ENCODE data around the gene PIP4P1.

PIP4P1 gene

GRCh38 chr14:20435582-20436362 is 25.5 kb downstream of the PIP4P1 start, which contains the start of gene KLHL33:
Gene KLHL33 (minus strand): TSS chr14:20436166. CDS start chr14:20435811, 355 bp downstream.
- no peak for DNase-seq (ENCODE audit: low spot score)

- peak; percentile 97 for DNase-seq (ENCODE audit: low spot score)
Measured at GRCh38 chr14:20434701-20435581, 26.3 kb downstream of the PIP4P1 start.

GRCh38 chr14:20429801-20430669 is 31.2 kb downstream of the PIP4P1 start:
- peak; percentile 97 for DNase-seq (ENCODE audit: low spot score)

GRCh38 chr14:20428802-20429201 is 32.4 kb downstream of the PIP4P1 start:
- DNase-seq (ENCODE audit: low spot score) = peak; percentile 30

GRCh38 chr14:20428010-20428365 is 33.2 kb downstream of the PIP4P1 start:
- DNase-seq (ENCODE audit: low spot score) = no peak

GRCh38 chr14:20427231-20428009 is 33.8 kb downstream of the PIP4P1 start:
- no peak for DNase-seq (ENCODE audit: low spot score)

GRCh38 chr14:20424851-20425250 is 36.4 kb downstream of the PIP4P1 start:
- DNase-seq (ENCODE audit: low spot score) = no peak

- no peak for DNase-seq (ENCODE audit: low spot score)
Measured at GRCh38 chr14:20422886-20423285, 38.3 kb downstream of the PIP4P1 start.

- no peak for DNase-seq (ENCODE audit: low spot score)
Measured at GRCh38 chr14:20421267-20421666, 40.0 kb downstream of the PIP4P1 start.

GRCh38 chr14:20419419-20419818 is 41.8 kb downstream of the PIP4P1 start:
- DNase-seq (ENCODE audit: low spot score) = no peak

- DNase-seq (ENCODE audit: low spot score) = no peak
Measured at GRCh38 chr14:20418501-20418909, 42.7 kb downstream of the PIP4P1 start.

GRCh38 chr14:20417250-20418186 is 43.7 kb downstream of the PIP4P1 start:
- DNase-seq (ENCODE audit: low spot score) = no peak

GRCh38 chr14:20416223-20416622 is 45.0 kb downstream of the PIP4P1 start:
- DNase-seq (ENCODE audit: low spot score) = no peak

GRCh38 chr14:20415782-20416206 is 45.4 kb downstream of the PIP4P1 start:
- peak; percentile 88 for DNase-seq (ENCODE audit: low spot score)

GRCh38 chr14:20413744-20414082 is 47.5 kb downstream of the PIP4P1 start:
- peak; percentile 19 for DNase-seq (ENCODE audit: low spot score)

- peak; percentile 74 for DNase-seq (ENCODE audit: low spot score)
Measured at GRCh38 chr14:20412876-20413743, 48.1 kb downstream of the PIP4P1 start, which contains the start of gene TEP1. Gene TEP1 (minus strand): TSS chr14:20413501. CDS start chr14:20408439, 5,062 bp downstream.

GRCh38 chr14:20412411-20412810 is 48.8 kb downstream of the PIP4P1 start:
- DNase-seq (ENCODE audit: low spot score) = peak; percentile 8

- no peak for DNase-seq (ENCODE audit: low spot score)
Measured at GRCh38 chr14:20409226-20409625, 52.0 kb downstream of the PIP4P1 start.

All from cerebellar cortex (tissue), 1 donor.